Brain microvascular endothelial cell (primary cell): ENCODE data around the gene TNFRSF14.

Experiments used
- DNase-seq: peaks from one replicate; pipeline ENCODE4 v3.0.0-alpha.2; 2020
- H3K27ac ChIP-seq: fragments of 250-450 bp; sonication (Bioruptor Pico); 2 replicates; pipeline ENCODE4 v1.5.1; 2020; ENCODE audit warnings: mild to moderate bottlenecking, moderate library complexity
- H3K27me3 ChIP-seq: fragments of 250-450 bp; sonication (Bioruptor Pico); replicated peaks from 2 replicates; pipeline ENCODE4 v1.5.1; 2020; ENCODE audit warnings: mild to moderate bottlenecking
- H3K36me3 ChIP-seq: fragments of 250-450 bp; sonication (Bioruptor Pico); replicated peaks from 2 replicates; pipeline ENCODE4 v1.5.1; 2020; ENCODE audit warnings: mild to moderate bottlenecking
- H3K4me3 ChIP-seq: 2 replicates; pipeline ENCODE4 v1.5.1; 2011; ENCODE audit warnings: low read depth, mild to moderate bottlenecking, control low read depth, low read length, moderate library complexity
- in situ Hi-C: cut with HindIII; loops from 2 replicates; pipeline ENCODE4 v1.10.0; 2017; ENCODE audit warnings: low sequenced_read_pairs, low pct_ligation_motif_present
- TF ChIP-seq, protein P1 (sequence below): IDR thresholded peaks from 2 replicates; pipeline ENCODE4 v1.5.1; 2011; ENCODE audit warnings: low read depth, mild to moderate bottlenecking, moderate library complexity, low read length, control low read depth, inconsistent platforms; ENCODE audit errors: missing control alignments

Gene TNFRSF14

DNA sequence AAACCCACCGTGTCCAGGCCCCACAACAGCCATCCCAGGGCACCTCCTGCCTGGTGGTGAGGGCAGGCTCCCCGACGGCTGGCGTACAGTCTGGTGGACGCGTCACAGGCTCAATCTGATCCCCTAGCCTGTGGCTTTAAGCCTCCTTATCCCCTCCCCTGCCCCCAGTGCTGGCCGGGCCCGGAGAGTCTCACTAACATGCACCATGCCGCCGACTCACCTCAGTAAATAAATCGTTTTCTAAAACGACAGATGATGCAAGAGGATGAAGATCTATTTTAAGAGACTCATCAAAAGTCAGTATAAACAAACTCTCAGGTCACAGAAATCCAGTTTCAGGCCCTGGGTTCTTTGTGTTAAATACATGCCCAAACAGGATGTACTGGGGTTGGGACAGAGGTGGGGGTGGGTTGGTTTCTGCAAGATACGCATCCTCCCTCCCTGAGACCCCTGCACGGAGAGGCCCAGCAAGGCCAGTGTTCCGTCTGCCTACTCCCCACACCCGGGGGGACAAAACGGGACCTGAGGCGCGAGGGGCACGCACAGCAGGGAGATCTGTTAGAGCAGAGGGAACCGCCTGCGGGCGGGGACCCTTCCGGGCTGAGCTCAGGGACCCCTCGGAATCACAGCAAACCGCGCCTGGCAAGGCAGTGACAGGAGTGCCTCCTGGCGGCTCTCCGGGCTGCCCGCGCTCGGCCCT lies 32.8 kb upstream of the TNFRSF14 start:
- no peaks in the 10 kb centered on the region for H3K27me3 ChIP-seq
- no peak overlapping the region for H3K27ac ChIP-seq
- no peak overlapping the region for H3K4me3 ChIP-seq
- in situ Hi-C loops: loop anchor here (25.0 kb wide), 1 partner anchor 111 kb away; the partner anchor contains the start of gene PEX10
- H3K36me3 ChIP-seq: peaks cover 21% of the 10 kb centered on the region
- TF ChIP-seq, protein P1, sequence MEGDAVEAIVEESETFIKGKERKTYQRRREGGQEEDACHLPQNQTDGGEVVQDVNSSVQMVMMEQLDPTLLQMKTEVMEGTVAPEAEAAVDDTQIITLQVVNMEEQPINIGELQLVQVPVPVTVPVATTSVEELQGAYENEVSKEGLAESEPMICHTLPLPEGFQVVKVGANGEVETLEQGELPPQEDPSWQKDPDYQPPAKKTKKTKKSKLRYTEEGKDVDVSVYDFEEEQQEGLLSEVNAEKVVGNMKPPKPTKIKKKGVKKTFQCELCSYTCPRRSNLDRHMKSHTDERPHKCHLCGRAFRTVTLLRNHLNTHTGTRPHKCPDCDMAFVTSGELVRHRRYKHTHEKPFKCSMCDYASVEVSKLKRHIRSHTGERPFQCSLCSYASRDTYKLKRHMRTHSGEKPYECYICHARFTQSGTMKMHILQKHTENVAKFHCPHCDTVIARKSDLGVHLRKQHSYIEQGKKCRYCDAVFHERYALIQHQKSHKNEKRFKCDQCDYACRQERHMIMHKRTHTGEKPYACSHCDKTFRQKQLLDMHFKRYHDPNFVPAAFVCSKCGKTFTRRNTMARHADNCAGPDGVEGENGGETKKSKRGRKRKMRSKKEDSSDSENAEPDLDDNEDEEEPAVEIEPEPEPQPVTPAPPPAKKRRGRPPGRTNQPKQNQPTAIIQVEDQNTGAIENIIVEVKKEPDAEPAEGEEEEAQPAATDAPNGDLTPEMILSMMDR: peak; percentile 41
- no peak for DNase-seq

DNA sequence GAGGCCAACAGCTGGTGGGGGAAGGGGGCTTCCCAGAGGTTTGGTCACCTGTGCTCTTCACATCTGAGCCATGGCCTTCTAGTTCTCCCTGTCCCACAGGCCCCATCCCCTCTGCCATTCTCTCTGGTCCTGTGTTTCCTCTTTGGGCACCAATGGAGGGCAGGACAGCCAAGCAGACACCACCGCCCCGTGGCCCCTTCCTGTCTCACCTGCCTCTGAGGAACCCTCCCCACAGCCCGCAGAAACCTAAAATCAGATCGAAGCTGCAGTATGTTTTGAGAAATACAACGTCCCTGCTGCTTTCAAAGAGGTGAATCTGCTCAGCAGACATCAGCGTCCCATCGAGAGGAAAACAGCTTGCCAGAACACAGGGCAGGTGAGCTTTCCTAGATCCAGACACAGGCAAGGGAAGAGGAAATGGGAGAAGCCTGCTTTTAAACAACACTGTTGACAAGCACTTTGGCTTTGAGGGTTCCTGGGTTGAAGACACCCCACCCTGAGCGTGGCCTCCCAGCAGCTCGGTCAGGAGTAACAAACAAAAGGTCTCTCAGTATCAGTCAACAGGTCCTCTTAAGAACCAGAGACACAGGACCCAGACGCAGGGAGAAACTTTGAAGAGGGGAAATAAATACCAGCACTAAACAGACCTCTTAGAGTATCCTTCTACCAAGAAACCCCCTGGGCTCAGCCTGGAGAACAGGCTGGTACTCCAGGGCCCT lies 32.1 kb upstream of the TNFRSF14 start:
- TF ChIP-seq, protein P1: no peak
- H3K27me3 ChIP-seq: no peaks in the 10 kb centered on the region
- H3K4me3 ChIP-seq: no peak overlapping the region
- H3K36me3 ChIP-seq: peaks cover 15% of the 10 kb centered on the region
- in situ Hi-C loops: loop anchor here (25.0 kb wide), 1 partner anchor 112 kb away; the partner anchor contains the start of gene PEX10
- H3K27ac ChIP-seq: no peak overlapping the region
- no peak for DNase-seq

DNA sequence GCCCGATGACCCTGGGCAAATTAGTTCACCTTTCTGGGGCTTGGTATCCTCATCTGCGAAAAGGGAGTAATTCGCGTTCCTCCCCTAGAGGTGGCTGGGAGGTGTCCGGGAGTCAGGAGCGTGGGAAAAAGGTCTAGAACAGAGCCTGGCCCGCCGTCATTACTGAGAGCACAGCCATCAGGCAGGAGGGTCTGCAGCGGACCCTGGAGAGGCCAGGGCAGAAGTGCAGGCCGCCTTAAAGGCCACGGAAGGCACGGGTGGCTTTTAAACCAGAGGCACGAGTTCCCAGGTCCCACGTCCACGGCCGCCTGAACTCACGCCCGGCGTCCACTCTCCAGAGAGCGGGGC lies 30.6 kb upstream of the TNFRSF14 start:
- TF ChIP-seq, protein P1: no peak
- no peak for DNase-seq
- Histone ChIP-seq H3K36me3 (peaks cover 6% of the 10 kb centered on the region), H3K27me3 (peaks cover 6% of the 10 kb centered on the region), H3K4me3 (peak overlapping the region; percentile 85), H3K27ac (peak overlapping the region; percentile 52)
- in situ Hi-C loops: no loop called here

DNA sequence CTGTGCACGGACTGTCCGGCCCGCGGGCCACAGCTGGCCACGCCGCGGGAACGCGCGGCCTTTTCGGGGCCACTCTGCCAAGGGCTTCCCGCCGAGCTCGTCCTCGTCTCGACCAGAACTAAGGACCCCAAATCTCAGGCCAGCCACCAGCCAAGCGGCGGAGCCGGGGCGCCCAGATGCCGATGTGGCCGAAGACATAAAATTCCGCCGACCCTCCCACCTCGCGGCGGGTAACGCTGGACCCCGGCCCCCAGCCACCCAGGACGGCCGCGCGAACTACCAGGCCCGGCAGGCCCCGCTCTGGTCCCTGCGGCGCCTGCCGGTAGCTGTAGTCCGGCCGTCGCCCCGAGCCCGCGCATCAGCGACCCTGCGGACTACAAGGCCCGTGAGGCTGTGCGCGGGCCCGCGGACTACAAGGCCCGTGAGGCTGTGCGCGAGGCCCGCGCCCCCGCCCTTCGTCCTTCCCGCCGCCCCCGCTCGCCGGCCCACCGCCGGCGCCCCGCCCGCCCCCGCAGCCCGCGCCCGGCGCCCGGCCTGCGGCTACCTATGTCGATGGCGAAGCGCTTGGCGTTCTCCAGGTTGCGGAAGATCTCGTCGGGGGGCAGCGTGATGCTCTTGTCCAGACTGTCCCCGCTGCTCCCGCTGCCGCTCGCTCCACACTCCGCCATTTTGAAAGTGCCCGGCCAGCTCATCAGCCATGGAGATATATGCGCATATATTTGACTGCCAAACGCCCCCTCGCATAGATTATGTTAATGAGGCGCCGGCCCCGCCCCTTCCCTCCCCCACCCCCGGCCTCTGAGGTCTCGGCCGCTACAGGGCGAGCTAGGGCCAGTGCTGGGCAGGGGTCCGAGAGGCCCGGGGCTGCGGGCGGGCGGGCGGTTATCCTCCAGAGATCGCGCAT lies 30.0 kb upstream of the TNFRSF14 start, which contains the start of gene PANK4:
PANK4 (minus strand) TSS at position 677 of the 904 bp plus-strand sequence; CDS start at position 668, 9 bp downstream.
- H3K36me3 ChIP-seq: peaks cover 2% of the 10 kb centered on the region
- peaks cover 12% of the 10 kb centered on the region for H3K27me3 ChIP-seq
- TF ChIP-seq, protein P1: no peak
- peak within 1 kb of the TSS; percentile 55 for H3K27ac ChIP-seq
- H3K4me3 ChIP-seq: peak within 1 kb of the TSS; percentile 85
- peak; percentile 89 for DNase-seq
- in situ Hi-C loops: no loop called here

DNA sequence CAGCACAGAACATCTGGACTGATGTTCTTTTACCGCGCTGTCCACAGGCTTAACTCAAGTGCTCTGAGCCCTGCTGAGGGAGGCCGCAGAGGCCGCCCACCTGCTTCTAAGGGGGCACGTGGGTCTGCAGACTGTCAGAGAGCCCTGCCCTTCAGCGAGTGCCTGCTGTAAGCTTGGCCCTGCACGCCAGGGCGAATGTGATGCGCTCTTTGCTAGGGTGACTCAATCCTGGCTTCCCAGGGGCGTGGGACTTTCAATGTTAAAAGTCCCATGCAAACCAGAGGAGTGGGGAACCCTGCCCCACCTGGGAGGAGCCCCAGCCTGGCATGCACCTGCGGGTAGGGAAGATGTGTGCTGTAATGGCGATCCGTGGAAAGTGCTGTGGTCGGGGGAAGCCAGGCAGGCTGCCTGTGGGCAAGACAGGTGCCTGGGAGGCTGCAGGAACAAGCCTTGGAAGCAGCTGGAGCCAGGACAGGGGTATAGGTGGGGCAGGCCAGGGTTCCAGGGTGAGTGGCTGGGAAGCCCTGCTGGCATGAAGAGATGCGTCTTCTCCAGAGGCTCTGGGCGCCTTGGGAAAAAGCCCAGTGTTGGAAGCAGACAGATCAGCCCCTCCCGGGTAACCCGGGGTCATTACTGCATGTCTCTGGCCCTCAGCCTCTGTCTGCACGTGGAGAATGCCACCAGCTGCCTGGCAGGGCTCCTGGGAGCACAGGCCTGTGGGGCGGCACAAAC lies 29.2 kb upstream of the TNFRSF14 start:
- Histone ChIP-seq H3K4me3 (peak overlapping the region; percentile 63), H3K36me3 (no peaks in the 10 kb centered on the region), H3K27me3 (peaks cover 13% of the 10 kb centered on the region), H3K27ac (no peak overlapping the region)
- in situ Hi-C loops: no loop called here
- DNase-seq: no peak
- TF ChIP-seq, protein P1: no peak
